Muscle layer of duodenum (tissue), 2 donors: ENCODE data around the gene CFAP77.

Experiments used
- H3K27ac ChIP-seq: one replicate; pipeline ENCODE4 v1.7.0; 2013; ENCODE audit warnings: mild to moderate bottlenecking, low read length
- H3K27me3 ChIP-seq: one replicate; pipeline ENCODE4 v1.7.0; 2013; ENCODE audit warnings: low read depth, mild to moderate bottlenecking, control low read depth, low read length
- H3K36me3 ChIP-seq, 2 donors: one replicate each; pipeline ENCODE4 v1.7.0; 2013; ENCODE audit warnings: low read length in 2 of 2, control low read depth in 1 of 2, mild to moderate bottlenecking in 1 of 2; ENCODE audit not compliant: insufficient read depth in 2 of 2, control insufficient read depth in 1 of 2
- H3K4me1 ChIP-seq, 2 donors: one replicate each; pipeline ENCODE4 v1.7.0; 2013; ENCODE audit warnings: low read length in 2 of 2, mild to moderate bottlenecking in 2 of 2, control low read depth in 1 of 2, moderate library complexity in 1 of 2; ENCODE audit not compliant: insufficient read depth in 2 of 2, control insufficient read depth in 1 of 2
- H3K4me3 ChIP-seq, 2 donors: one replicate each; pipeline ENCODE4 v1.7.0; 2013; ENCODE audit warnings: low read length in 2 of 2, low read depth in 1 of 2, mild to moderate bottlenecking in 1 of 2
- H3K9me3 ChIP-seq, 2 donors: one replicate each; pipeline ENCODE4 v1.7.0; 2013; ENCODE audit warnings: low read length in 2 of 2, control low read depth in 1 of 2, mild to moderate bottlenecking in 1 of 2; ENCODE audit not compliant: control insufficient read depth in 1 of 2
- donor health status: healthy.

CFAP77 gene

GRCh38 chr9:132541870-132542830, 132.1 kb downstream of the CFAP77 start:
- Histone ChIP-seq H3K36me3 (no peaks in the 10 kb centered on the region), H3K4me3 (no peak overlapping the region), H3K4me1 (peaks cover 0 to 15% of the 10 kb centered on the region in 2 donors), H3K27ac (no peak overlapping the region), H3K9me3 (no peaks in the 10 kb centered on the region), H3K27me3 (no peaks in the 10 kb centered on the region)

GRCh38 chr9:132543251-132543650, 133.2 kb downstream of the CFAP77 start:
- peaks cover 0 to 15% of the 10 kb centered on the region in 2 donors for H3K4me1 ChIP-seq
- H3K36me3 ChIP-seq = no peaks in the 10 kb centered on the region
- H3K27me3 ChIP-seq = no peaks in the 10 kb centered on the region
- H3K4me3 ChIP-seq = no peak overlapping the region
- H3K27ac ChIP-seq = no peak overlapping the region
- H3K9me3 ChIP-seq = no peaks in the 10 kb centered on the region

- no peaks in the 10 kb centered on the region for H3K27me3 ChIP-seq
- H3K36me3 ChIP-seq = no peaks in the 10 kb centered on the region
- H3K4me1 ChIP-seq = peaks cover 0 to 15% of the 10 kb centered on the region in 2 donors
- H3K4me3 ChIP-seq = no peak overlapping the region
- no peaks in the 10 kb centered on the region for H3K9me3 ChIP-seq
- H3K27ac ChIP-seq = no peak overlapping the region
Observed at GRCh38 chr9:132543960-132544359, 133.9 kb downstream of the CFAP77 start.

GRCh38 chr9:132545578-132545977, 135.6 kb downstream of the CFAP77 start:
- no peaks in the 10 kb centered on the region for H3K27me3 ChIP-seq
- H3K36me3 ChIP-seq = no peaks in the 10 kb centered on the region
- peaks cover 0 to 12% of the 10 kb centered on the region in 2 donors for H3K4me1 ChIP-seq
- no peaks in the 10 kb centered on the region for H3K9me3 ChIP-seq
- no peak overlapping the region for H3K27ac ChIP-seq
- no peak overlapping the region for H3K4me3 ChIP-seq

- Histone ChIP-seq H3K4me1 (peaks cover 0 to 12% of the 10 kb centered on the region in 2 donors), H3K27me3 (no peaks in the 10 kb centered on the region), H3K36me3 (no peaks in the 10 kb centered on the region), H3K4me3 (peak overlapping the region in 1 of 2 donors; percentile 56), H3K27ac (no peak overlapping the region), H3K9me3 (no peaks in the 10 kb centered on the region)
Observed at GRCh38 chr9:132546148-132547051, 136.4 kb downstream of the CFAP77 start.

- Histone ChIP-seq H3K9me3 (no peaks in the 10 kb centered on the region), H3K27me3 (no peaks in the 10 kb centered on the region), H3K4me1 (peaks cover 0 to 12% of the 10 kb centered on the region in 2 donors), H3K27ac (no peak overlapping the region), H3K36me3 (no peaks in the 10 kb centered on the region), H3K4me3 (no peak overlapping the region)
Observed at GRCh38 chr9:132547052-132547431, 137.0 kb downstream of the CFAP77 start.

- H3K36me3 ChIP-seq = no peaks in the 10 kb centered on the region
- H3K4me3 ChIP-seq = no peak overlapping the region
- no peaks in the 10 kb centered on the region for H3K9me3 ChIP-seq
- no peak overlapping the region for H3K27ac ChIP-seq
- peaks cover 0 to 12% of the 10 kb centered on the region in 2 donors for H3K4me1 ChIP-seq
- H3K27me3 ChIP-seq = no peaks in the 10 kb centered on the region
Observed at GRCh38 chr9:132547436-132547835, 137.4 kb downstream of the CFAP77 start.

- no peaks in the 10 kb centered on the region for H3K27me3 ChIP-seq
- H3K4me3 ChIP-seq = no peak overlapping the region
Observed at GRCh38 chr9:132547976-132548730, 138.1 kb downstream of the CFAP77 start.

GRCh38 chr9:132548751-132549640, 139.0 kb downstream of the CFAP77 start:
- Histone ChIP-seq H3K27ac (no peak overlapping the region), H3K27me3 (no peaks in the 10 kb centered on the region), H3K4me1 (peaks cover 0 to 12% of the 10 kb centered on the region in 2 donors), H3K36me3 (no peaks in the 10 kb centered on the region), H3K4me3 (no peak overlapping the region), H3K9me3 (no peaks in the 10 kb centered on the region)

More at GRCh38 chr9:132547976-132548730, 138.1 kb downstream of the CFAP77 start:
- Histone ChIP-seq H3K36me3 (no peaks in the 10 kb centered on the region), H3K9me3 (no peaks in the 10 kb centered on the region), H3K4me1 (peaks cover 0 to 12% of the 10 kb centered on the region in 2 donors), H3K27ac (no peak overlapping the region)

- Histone ChIP-seq H3K27me3 (no peaks in the 10 kb centered on the region), H3K27ac (no peak overlapping the region), H3K36me3 (no peaks in the 10 kb centered on the region), H3K9me3 (no peaks in the 10 kb centered on the region), H3K4me1 (no peaks in the 10 kb centered on the region), H3K4me3 (no peak overlapping the region)
Observed at GRCh38 chr9:132551556-132551955, 141.5 kb downstream of the CFAP77 start.
